D721Med (cell line): ENCODE measurements around the gene MED26.

ENCODE experiments used
- DNase-seq: peaks from one replicate; pipeline ENCODE4 v3.0.0; 2011; ENCODE audit warnings: low spot score; ENCODE audit not compliant: insufficient read length
- FAIRE-seq: peaks from 2 replicates; lab custom pipeline; 2011; peaks lifted over from hg19 to GRCh38; lab: Jason Lieb, UNC
- CTCF ChIP-seq: IDR thresholded peaks from 2 replicates; pipeline ENCODE4 v1.5.1; 2012; ENCODE audit warnings: mild to moderate bottlenecking, control low read depth; ENCODE audit not compliant: insufficient read depth; ENCODE audit errors: missing control alignments

MED26 gene

GRCh38 chr19:16621165-16621800, 6.7 kb downstream of the MED26 start:
- DNase-seq (no peak), FAIRE-seq (no peak)
- TF ChIP-seq CTCF, result no peak

GRCh38 chr19:16620584-16620983, 7.4 kb downstream of the MED26 start:
- FAIRE-seq (no peak), DNase-seq (no peak)
- no peak for TF ChIP-seq CTCF

DNA sequence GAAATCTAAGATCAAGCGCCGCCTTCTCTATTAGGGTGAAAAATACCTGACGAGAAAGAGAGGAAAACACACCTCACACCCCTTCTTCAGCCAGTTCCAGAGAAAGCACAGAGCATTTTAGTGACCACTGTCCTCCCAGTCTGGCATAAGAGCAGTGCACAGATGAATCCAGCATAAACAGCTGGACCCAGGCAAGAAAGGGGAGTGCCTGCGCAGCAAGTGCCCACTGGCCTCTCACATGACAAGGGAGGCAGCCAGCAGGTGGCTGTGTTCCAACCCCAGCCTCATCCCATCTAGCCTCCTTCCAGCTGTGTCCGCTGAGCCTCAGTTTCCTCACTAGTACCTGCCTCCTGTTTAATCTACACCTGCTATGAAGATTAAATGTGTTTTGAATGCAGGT, 8.0 kb downstream of the MED26 start:
- TF ChIP-seq CTCF, result no peak
- DNase-seq (no peak), FAIRE-seq (no peak)

GRCh38 chr19:16619457-16619856, 8.5 kb downstream of the MED26 start:
- FAIRE-seq, result no peak
- no peak for DNase-seq
- TF ChIP-seq CTCF, result no peak

DNA sequence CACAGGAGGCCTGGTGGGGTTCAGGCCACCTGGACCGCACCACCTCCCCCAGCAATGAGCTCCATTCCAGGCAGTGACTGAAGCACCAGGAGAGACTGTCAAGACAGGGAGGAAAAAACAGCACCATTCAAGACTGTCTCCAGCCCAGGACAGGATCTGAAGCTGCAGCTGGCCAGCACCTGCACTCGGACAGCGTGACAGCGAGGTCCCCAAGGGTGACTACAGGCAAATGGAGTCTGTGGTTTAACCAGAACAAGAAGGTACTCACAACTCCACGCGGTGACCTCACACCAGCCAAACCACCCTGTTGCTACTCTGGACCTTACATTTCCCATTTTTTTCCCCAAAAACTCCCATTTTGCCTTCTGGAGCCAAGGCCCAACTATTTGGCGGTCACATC, 9.8 kb downstream of the MED26 start:
- TF ChIP-seq CTCF, result no peak

DNA sequence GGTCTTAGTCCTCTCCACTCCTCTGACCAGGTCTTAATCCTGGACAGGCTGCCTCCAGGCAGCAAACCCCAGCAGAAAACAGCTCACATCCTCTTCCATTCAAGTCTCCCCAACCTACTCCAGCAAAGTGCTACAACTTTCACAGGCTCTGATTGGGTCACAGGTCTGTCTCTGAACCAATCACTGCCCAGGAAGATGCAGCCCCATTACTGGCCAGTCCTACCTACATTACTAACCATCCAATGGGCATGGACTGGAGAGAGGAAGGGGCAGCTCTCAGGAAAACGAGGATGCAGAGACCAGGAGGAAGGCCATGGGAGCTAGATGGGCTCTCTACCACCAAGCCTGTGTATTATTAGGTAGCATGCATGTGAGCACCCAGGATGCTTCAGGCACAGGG, 12.2 kb downstream of the MED26 start:
- DNase-seq (no peak), FAIRE-seq (no peak)
- no peak for TF ChIP-seq CTCF

More for the DNA sequence above, 9.8 kb downstream of the MED26 start:
- no peak for DNase-seq
- FAIRE-seq, result no peak

DNA sequence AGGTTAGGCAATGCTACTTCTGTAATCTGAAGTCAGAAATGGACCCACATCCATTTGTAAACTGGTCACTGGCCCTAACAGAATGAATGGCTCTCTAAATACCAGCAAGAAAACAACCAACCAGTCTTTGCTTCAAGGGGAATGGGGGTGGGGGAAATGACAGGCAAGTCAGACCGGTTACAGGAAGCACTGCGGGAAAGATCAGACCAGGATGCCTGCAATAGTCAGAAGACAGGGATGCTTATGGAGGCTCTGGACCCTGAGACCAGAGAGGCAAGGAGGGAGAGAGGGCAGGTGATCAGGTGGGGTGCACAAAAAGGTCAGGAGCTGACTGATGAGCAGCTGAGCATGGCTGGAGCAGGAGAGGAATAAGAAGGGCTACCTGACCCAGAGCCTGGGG, 13.1 kb downstream of the MED26 start:
- TF ChIP-seq CTCF, result no peak
- no peak for FAIRE-seq
- DNase-seq, result no peak
